HG03139 (cell line): ENCODE data around the gene DAB2.
"Not testable (repeated sequence)": the region's sequence is repeated elsewhere in the genome, so short reads cannot be mapped to it uniquely, and the experiment has no call there.

Source experiments
- ATAC-seq: cut with Tn5 transposase; IDR thresholded peaks from one replicate; pipeline ENCODE4 v1.9.1; 2021; ENCODE audit not compliant: unreplicated experiment

DAB2 gene

DNA sequence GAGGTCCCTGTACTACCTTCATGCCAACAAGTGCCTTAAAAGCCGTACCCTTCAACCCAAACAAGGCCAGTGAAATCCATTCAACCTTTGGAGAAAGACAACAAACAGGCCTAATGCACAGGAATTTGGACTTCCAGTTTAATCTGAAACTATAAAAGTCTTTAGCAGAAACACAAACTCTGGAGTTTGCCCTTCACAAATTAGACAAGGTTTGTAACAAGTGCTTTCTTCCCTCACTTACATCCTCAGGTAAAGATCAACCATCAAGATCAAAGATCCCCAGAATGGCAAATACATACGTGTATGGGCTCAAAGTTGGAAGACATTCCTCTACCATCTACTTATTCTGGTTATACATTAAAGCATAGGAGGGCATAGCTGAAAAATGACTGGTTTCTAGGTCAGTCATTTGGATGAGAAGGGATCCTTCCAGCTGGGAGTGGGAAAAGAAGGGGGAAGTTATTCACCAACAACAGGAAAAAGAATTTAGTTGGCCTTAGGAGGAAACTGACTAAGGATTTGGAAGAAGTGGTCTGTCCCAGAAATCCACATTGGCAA is 2.0 kb downstream of the DAB2 start:
- no peak for ATAC-seq

DNA sequence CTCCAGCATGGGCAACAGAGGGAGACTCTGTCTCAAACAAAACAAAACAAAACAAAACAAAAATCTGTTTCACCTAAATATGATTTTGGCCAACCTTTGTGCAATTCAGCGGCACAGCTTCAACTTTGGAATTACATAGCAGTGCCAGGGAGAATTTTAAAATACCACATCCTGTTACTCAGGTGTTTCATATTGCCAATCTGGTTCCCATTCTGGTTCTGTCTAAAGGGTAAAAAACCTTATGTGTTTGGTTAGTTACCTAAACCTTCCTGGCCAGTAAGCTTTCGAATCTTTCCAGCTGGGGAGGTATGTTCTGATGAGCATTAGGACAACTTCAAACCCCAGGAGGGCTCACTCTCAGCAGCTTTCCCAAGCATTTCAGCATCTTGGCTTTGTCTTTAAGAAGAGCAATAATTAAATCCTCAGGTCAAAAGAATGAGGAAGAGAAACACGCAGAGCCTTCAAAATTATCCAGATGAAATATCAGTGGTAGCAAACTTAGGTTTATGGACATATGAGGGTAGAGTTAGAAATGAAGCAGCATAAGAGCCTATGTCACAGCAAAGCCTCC is 2.7 kb downstream of the DAB2 start:
- no peak for ATAC-seq

GRCh38 chr5:39420482-39421145 is 4.2 kb downstream of the DAB2 start:
- no peak for ATAC-seq

DNA sequence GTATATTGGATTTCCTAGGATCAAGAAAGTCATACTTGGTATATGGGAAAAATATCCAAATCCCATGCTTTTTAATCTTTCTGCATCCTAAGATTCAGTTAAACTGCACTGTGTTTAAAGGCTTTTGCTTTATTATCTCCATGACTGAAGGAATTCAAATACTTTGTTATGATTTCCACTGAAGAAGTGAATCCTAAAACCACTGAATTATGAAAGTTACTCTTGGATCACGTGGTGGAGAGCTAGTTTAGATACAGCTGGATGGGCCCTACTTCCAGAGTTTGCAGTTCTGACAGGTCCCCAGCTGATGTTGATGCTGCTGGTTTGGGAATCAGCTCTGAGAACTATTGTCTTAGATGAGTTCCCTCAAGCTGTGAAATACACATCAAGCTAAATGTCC is 5.0 kb downstream of the DAB2 start:
- ATAC-seq, result no peak

DNA sequence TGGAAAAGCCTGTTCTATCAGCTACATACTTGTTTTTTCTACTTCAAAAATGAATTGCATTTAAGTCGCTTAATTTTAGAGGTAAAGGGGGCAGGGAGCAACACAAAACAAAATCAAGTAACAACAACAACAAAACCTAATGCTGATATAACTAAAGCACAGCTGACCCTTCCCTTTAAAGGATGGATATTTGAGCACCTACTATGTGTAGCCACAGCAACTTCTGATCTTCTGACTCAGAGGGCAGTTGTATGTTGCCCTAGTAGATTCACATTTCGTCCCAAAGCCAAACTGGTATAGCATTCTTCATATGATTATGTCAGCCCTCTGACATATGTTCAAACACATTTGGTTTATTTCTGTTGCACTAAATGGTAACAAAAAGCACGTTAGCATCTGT is 6.8 kb downstream of the DAB2 start:
- no peak for ATAC-seq

GRCh38 chr5:39415201-39415600 is 9.6 kb downstream of the DAB2 start:
- no peak for ATAC-seq

- ATAC-seq, result no peak
Measured at GRCh38 chr5:39414426-39414825, 10.4 kb downstream of the DAB2 start.

GRCh38 chr5:39413771-39414170 is 11.0 kb downstream of the DAB2 start:
- ATAC-seq, result no peak

GRCh38 chr5:39412721-39413394 is 11.9 kb downstream of the DAB2 start:
- ATAC-seq, result no peak

DNA sequence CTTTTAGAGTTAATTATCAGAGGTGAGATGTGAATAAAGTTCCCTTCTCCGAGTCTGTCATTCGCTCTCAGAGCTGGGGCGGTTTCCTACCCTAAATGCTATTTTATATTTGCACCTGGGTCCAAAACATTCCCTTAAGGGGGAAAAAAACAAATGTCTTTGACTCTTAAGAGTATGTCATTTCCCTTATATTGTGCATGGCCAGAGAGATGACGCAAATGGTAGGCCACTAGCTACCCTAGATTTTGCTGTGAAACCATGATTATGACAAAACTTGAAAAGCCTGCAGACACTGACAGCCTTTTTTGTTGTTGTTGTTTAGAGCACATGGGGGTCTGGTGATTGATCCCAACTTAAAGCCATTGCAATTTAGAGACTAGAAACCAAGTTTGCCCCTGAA is 12.8 kb downstream of the DAB2 start:
- ATAC-seq, result no peak

GRCh38 chr5:39411061-39411460 is 13.7 kb downstream of the DAB2 start:
- ATAC-seq, result no peak

DNA sequence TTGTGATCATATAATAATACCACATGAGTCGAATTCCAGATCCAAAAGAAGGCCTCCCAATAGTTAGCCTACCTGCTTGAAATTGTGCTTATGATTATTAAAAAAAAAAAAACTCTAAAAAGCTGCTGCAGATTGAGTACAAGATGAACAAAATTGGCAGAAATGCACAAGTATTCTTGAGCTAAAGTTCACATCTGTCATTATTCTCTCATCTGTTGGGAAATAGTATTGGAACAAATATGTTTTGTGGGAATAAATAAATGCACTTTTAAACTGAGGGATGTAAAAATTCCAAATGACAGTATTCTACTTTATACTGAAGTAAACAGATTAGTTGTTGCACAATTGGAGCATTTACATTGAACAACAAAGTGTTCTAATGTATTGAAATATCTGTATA is 15.7 kb downstream of the DAB2 start:
- ATAC-seq, result no peak

GRCh38 chr5:39405083-39405843 is 19.5 kb downstream of the DAB2 start:
- ATAC-seq, result no peak

GRCh38 chr5:39403761-39404160 is 21.0 kb downstream of the DAB2 start:
- ATAC-seq, result not testable (repeated sequence)

GRCh38 chr5:39402140-39402539 is 22.6 kb downstream of the DAB2 start:
- not testable (repeated sequence) for ATAC-seq

GRCh38 chr5:39400713-39401578 is 23.8 kb downstream of the DAB2 start:
- ATAC-seq, result no peak

- ATAC-seq, result no peak
Measured at GRCh38 chr5:39399135-39400036, 25.4 kb downstream of the DAB2 start.

DNA sequence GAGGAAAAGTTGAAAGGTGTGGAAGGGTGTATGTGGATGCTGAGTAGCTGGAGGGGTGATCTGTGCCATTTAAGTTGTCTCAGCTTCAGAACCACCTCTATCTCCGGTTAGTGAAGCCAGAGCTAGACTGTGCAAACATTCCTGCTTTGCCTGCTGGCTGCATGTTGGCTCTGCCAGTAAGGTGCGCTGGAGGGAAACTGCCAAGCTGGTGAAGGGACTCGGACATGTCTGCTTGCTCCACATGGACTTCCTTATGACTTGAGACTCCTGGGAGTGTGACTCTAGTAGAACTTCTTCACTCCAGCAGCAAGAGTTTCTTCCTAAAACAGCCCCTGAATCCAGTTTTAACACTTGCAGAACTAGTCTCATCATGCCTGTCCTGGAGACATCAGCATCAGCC is 27.9 kb downstream of the DAB2 start:
- no peak for ATAC-seq

GRCh38 chr5:39395521-39395920 is 29.3 kb downstream of the DAB2 start:
- no peak for ATAC-seq

GRCh38 chr5:39394946-39395345 is 29.8 kb downstream of the DAB2 start:
- no peak for ATAC-seq
